DND-41 (cell line): Measurements from ENCODE around the gene ME2.

Experiments
- CTCF ChIP-seq: IDR thresholded peaks from 2 replicates; pipeline ENCODE4 v1.5.1; 2012; ENCODE audit warnings: borderline replicate concordance, low read length, moderate library complexity, mild to moderate bottlenecking; ENCODE audit not compliant: poor library complexity, severe bottlenecking; ENCODE audit errors: extremely low read depth
- EZH2 ChIP-seq: IDR thresholded peaks from 3 replicates; pipeline ENCODE4 v1.6.1; 2012; ENCODE audit warnings: borderline replicate concordance, low read depth, mild to moderate bottlenecking, moderate library complexity, low read length, inconsistent platforms; ENCODE audit not compliant: severe bottlenecking

GRCh38 chr18:50830544-50830943, 48.4 kb upstream of the ME2 start:
- TF ChIP-seq CTCF, result no peak
- no peak for TF ChIP-seq EZH2
